ENCODE results near the gene ZNF200.
"Not testable (repeated sequence)": the region's sequence is repeated elsewhere in the genome, so short reads cannot be mapped to it uniquely, and the experiment has no call there.

ZNF200 gene

GRCh38 chr16:3274947-3275346 is 40.0 kb upstream of the ZNF200 start:
- TF ChIP-seq, protein P1, sequence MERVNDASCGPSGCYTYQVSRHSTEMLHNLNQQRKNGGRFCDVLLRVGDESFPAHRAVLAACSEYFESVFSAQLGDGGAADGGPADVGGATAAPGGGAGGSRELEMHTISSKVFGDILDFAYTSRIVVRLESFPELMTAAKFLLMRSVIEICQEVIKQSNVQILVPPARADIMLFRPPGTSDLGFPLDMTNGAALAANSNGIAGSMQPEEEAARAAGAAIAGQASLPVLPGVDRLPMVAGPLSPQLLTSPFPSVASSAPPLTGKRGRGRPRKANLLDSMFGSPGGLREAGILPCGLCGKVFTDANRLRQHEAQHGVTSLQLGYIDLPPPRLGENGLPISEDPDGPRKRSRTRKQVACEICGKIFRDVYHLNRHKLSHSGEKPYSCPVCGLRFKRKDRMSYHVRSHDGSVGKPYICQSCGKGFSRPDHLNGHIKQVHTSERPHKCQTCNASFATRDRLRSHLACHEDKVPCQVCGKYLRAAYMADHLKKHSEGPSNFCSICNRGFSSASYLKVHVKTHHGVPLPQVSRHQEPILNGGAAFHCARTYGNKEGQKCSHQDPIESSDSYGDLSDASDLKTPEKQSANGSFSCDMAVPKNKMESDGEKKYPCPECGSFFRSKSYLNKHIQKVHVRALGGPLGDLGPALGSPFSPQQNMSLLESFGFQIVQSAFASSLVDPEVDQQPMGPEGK (CRISPR knock-in tag; IDR thresholded peaks at IDR 0.05; ENCODE audit: borderline replicate concordance): no peak
- no peak for TF ChIP-seq BACH2 (CRISPR knock-in tag; IDR thresholded peaks at IDR 0.05; ENCODE audit: borderline replicate concordance)
- TF ChIP-seq ZFP3 (CRISPR knock-in tag; IDR thresholded peaks at IDR 0.05): no peak
- no peak for TF ChIP-seq PPARA (CRISPR knock-in tag; IDR thresholded peaks at IDR 0.05; ENCODE audit: borderline replicate concordance)
- TF ChIP-seq GLIS3 (CRISPR knock-in tag; IDR thresholded peaks at IDR 0.05): no peak
- TF ChIP-seq, protein P2, sequence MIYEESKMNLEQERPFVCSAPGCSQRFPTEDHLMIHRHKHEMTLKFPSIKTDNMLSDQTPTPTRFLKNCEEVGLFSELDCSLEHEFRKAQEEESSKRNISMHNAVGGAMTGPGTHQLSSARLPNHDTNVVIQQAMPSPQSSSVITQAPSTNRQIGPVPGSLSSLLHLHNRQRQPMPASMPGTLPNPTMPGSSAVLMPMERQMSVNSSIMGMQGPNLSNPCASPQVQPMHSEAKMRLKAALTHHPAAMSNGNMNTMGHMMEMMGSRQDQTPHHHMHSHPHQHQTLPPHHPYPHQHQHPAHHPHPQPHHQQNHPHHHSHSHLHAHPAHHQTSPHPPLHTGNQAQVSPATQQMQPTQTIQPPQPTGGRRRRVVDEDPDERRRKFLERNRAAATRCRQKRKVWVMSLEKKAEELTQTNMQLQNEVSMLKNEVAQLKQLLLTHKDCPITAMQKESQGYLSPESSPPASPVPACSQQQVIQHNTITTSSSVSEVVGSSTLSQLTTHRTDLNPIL (CRISPR knock-in tag; IDR thresholded peaks at IDR 0.05; ENCODE audit: low read depth): no peak
- TF ChIP-seq ISL1 (CRISPR knock-in tag; IDR thresholded peaks at IDR 0.05): no peak
- TF ChIP-seq TOX (CRISPR knock-in tag; IDR thresholded peaks at IDR 0.05; ENCODE audit: borderline replicate concordance): no peak
- no peak for ATAC-seq

DNA sequence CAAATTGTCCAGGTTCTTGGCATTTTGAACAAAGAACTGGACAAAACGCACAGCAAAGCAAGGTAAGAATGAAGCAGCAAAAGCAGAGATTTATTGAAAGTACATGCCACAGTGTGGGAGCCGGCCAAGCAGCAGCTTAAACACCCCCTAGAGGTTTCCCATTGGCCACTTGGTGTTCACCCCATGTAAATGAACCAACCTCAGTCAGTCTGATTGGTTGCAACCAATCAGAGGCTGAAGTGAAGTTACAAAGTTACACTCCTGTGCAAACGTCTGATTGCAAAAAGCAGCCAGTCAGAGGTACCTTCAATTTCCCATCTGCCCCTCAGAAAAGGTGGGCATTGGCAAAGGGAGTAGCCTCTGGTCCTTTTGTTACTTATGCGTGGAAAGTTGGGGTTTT is 39.5 kb upstream of the ZNF200 start:
- TF ChIP-seq RARB (CRISPR knock-in tag; IDR thresholded peaks at IDR 0.05): no peak
- no peak for TF ChIP-seq BACH2 (CRISPR knock-in tag; IDR thresholded peaks at IDR 0.05; ENCODE audit: borderline replicate concordance)
- TF ChIP-seq, protein P1 (CRISPR knock-in tag; IDR thresholded peaks at IDR 0.05; ENCODE audit: borderline replicate concordance): no peak
- TF ChIP-seq OSR1 (CRISPR knock-in tag; IDR thresholded peaks at IDR 0.05): no peak
- no peak for TF ChIP-seq TCF4 (CRISPR knock-in tag; IDR thresholded peaks at IDR 0.05; ENCODE audit: borderline replicate concordance)
- no peak for TF ChIP-seq ZNF8 (CRISPR knock-in tag; IDR thresholded peaks at IDR 0.05)
- TF ChIP-seq ZNF70 (CRISPR knock-in tag; IDR thresholded peaks at IDR 0.05): no peak
- no peak for TF ChIP-seq PPARA (CRISPR knock-in tag; IDR thresholded peaks at IDR 0.05; ENCODE audit: borderline replicate concordance)
- TF ChIP-seq ESRRG (CRISPR knock-in tag; IDR thresholded peaks at IDR 0.05): no peak
- no peak for TF ChIP-seq ZFP30 (CRISPR knock-in tag; IDR thresholded peaks at IDR 0.05)
- no peak for TF ChIP-seq SNAI2 (CRISPR knock-in tag; IDR thresholded peaks at IDR 0.05)
- TF ChIP-seq, protein P2 (CRISPR knock-in tag; IDR thresholded peaks at IDR 0.05; ENCODE audit: low read depth): no peak
- TF ChIP-seq CSRNP3 (CRISPR knock-in tag; IDR thresholded peaks at IDR 0.05): no peak
- no peak for TF ChIP-seq CSDC2 (CRISPR knock-in tag; IDR thresholded peaks at IDR 0.05)
- TF ChIP-seq TOX (CRISPR knock-in tag; IDR thresholded peaks at IDR 0.05; ENCODE audit: borderline replicate concordance): no peak
- no peak for TF ChIP-seq ARNTL (CRISPR knock-in tag; IDR thresholded peaks at IDR 0.05; ENCODE audit: borderline replicate concordance, low read depth)
- TF ChIP-seq ZFP3 (CRISPR knock-in tag; IDR thresholded peaks at IDR 0.05): no peak
- TF ChIP-seq POU6F1 (CRISPR knock-in tag; IDR thresholded peaks at IDR 0.05; ENCODE audit: borderline replicate concordance, low read depth): no peak
- TF ChIP-seq ZNF565 (CRISPR knock-in tag; conservative IDR thresholded peaks at IDR 0.05; ENCODE audit: low read depth): no peak
- TF ChIP-seq, protein P3, sequence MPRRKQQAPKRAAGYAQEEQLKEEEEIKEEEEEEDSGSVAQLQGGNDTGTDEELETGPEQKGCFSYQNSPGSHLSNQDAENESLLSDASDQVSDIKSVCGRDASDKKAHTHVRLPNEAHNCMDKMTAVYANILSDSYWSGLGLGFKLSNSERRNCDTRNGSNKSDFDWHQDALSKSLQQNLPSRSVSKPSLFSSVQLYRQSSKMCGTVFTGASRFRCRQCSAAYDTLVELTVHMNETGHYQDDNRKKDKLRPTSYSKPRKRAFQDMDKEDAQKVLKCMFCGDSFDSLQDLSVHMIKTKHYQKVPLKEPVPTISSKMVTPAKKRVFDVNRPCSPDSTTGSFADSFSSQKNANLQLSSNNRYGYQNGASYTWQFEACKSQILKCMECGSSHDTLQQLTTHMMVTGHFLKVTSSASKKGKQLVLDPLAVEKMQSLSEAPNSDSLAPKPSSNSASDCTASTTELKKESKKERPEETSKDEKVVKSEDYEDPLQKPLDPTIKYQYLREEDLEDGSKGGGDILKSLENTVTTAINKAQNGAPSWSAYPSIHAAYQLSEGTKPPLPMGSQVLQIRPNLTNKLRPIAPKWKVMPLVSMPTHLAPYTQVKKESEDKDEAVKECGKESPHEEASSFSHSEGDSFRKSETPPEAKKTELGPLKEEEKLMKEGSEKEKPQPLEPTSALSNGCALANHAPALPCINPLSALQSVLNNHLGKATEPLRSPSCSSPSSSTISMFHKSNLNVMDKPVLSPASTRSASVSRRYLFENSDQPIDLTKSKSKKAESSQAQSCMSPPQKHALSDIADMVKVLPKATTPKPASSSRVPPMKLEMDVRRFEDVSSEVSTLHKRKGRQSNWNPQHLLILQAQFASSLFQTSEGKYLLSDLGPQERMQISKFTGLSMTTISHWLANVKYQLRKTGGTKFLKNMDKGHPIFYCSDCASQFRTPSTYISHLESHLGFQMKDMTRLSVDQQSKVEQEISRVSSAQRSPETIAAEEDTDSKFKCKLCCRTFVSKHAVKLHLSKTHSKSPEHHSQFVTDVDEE (CRISPR knock-in tag; IDR thresholded peaks at IDR 0.05): no peak
- peak; percentile 92 for ATAC-seq

- not testable (repeated sequence) for ATAC-seq
Observed at GRCh38 chr16:3271281-3271680, 36.3 kb upstream of the ZNF200 start.

DNA sequence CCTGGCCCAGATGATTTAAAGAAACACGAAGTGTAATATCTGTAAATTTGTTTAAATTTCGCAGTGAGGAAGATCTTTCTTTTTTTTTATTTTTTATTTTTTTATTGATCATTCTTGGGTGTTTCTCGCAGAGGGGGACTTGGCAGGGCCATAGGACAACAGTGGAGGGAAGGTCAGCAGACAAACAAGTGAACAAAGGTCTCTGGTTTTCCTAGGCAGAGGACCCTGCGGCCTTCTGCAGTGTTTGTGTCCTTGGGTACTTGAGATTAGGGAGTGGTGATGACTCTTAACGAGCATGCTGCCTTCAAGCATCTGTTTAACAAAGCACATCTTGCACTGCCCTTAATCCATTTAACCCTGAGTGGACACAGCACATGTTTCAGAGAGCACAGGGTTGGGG is 35.8 kb upstream of the ZNF200 start:
- ATAC-seq: not testable (repeated sequence)

Data from SK-N-SH treated with all-trans-retinoic acid at 6 μM for 48 hours (cell line).